HepG2 (cell line): ENCODE results near the gene DCAKD. TPM values are rescaled to one million over a fixed set of nuclear protein-coding genes. Genes with fewer than 3 reads are reported as not detected.

Source experiments
- ATRX ChIP-seq: sonication (generic); formaldehyde crosslinking; IDR thresholded peaks from 2 replicates; pipeline ENCODE4 v1.4.0; 2020; ENCODE audit warnings: missing genetic modification reagents, borderline replicate concordance
- ELF3 ChIP-seq: IDR thresholded peaks from 2 replicates; pipeline ENCODE4 v1.6.1; 2016; ENCODE audit warnings: missing genetic modification reagents, missing compliant biosample characterization
- EP300 ChIP-seq, 3 experiments: sonication (generic) in 1 of 3; formaldehyde crosslinking in 1 of 3; IDR thresholded peaks; 2 replicates each; pipeline versions ENCODE4 v1.5.1 to v1.6.1; 2011 to 2020; ENCODE audit warnings: low read depth in 2 of 3, low read length in 2 of 3, borderline replicate concordance in 1 of 3, improper control_type of control experiment in 1 of 3, mild to moderate bottlenecking in 1 of 3, missing genetic modification reagents in 1 of 3, moderate library complexity in 1 of 3
- HMG20A ChIP-seq: IDR thresholded peaks from 2 replicates; pipeline ENCODE4 v1.6.1; 2016; ENCODE audit warnings: borderline replicate concordance
- KDM3A ChIP-seq: IDR thresholded peaks from 2 replicates; pipeline ENCODE4 v1.6.1; 2018; ENCODE audit warnings: low read depth, missing compliant biosample characterization
- NCOA1 ChIP-seq: sonication (generic); formaldehyde crosslinking; IDR thresholded peaks from 2 replicates; pipeline ENCODE4 v1.9.0; 2021; ENCODE audit warnings: missing genetic modification reagents
- NFE2 ChIP-seq: sonication (generic); formaldehyde crosslinking; IDR thresholded peaks from 2 replicates; pipeline ENCODE4 v1.4.0; 2020; ENCODE audit warnings: missing genetic modification reagents
- NFYC ChIP-seq: IDR thresholded peaks from 2 replicates; pipeline ENCODE4 v1.6.1; 2016; ENCODE audit warnings: missing genetic modification reagents, missing compliant biosample characterization
- PBX3 ChIP-seq: sonication (generic); formaldehyde crosslinking; IDR thresholded peaks from 2 replicates; pipeline ENCODE4 v1.8.1; 2023; ENCODE audit warnings: missing genetic modification reagents, inconsistent platforms, borderline replicate concordance
- RBFOX2 ChIP-seq: fragments of 200-400 bp; formaldehyde crosslinking; IDR thresholded peaks from 2 replicates; pipeline ENCODE4 v1.6.1; 2017; ENCODE audit warnings: low read depth, mild to moderate bottlenecking, low read length
- ZMAT5 ChIP-seq: sonication (generic); formaldehyde crosslinking; IDR thresholded peaks from 2 replicates; pipeline ENCODE4 v1.5.0; 2020; ENCODE audit warnings: mild to moderate bottlenecking, low read depth, missing genetic modification reagents, borderline replicate concordance
- ZNF12 ChIP-seq: sonication (generic); formaldehyde crosslinking; IDR thresholded peaks from 2 replicates; pipeline ENCODE4 v1.5.0; 2020; ENCODE audit warnings: missing genetic modification reagents
- ZNF292 ChIP-seq: sonication (generic); formaldehyde crosslinking; IDR thresholded peaks from 2 replicates; pipeline ENCODE4 v1.8.1; 2022; ENCODE audit warnings: mild to moderate bottlenecking, low read depth, missing genetic modification reagents, borderline replicate concordance
- ZNF510 ChIP-seq: sonication (generic); formaldehyde crosslinking; IDR thresholded peaks from 2 replicates; pipeline ENCODE4 v1.4.0; 2020; ENCODE audit warnings: low read depth, mild to moderate bottlenecking, missing genetic modification reagents
- polyA plus RNA-seq, 8 experiments: library from polyadenylated mRNA; depleted of rRNA in 3 of 8; stranded (reverse) in 7 of 8; unstranded in 1 of 8; fragments of >200 nt; fragmentation: Illumina TruSeq in 4 of 8; extraction: Trizol in 4 of 8; gene quantifications; 2 replicates each; pipeline versions ENCODE4 v1.2.1 to v1.2.3, GENCODE V29; 2011 to 2016; ENCODE audit warnings: low read depth in 4 of 8, missing spikeins in 1 of 8, mixed read lengths in 1 of 8; ENCODE audit not compliant: insufficient read depth in 1 of 8
- total RNA-seq, 5 experiments: library from RNA; depleted of rRNA; stranded (reverse); fragments of >200 nt; fragmentation: Illumina TruSeq; extraction: Trizol; gene quantifications; 2 replicates each; pipeline ENCODE4 v1.2.3, GENCODE V29; 2016; ENCODE audit warnings: low read depth in 1 of 5
- TF ChIP-seq, protein P1 (sequence below): sonication (generic); formaldehyde crosslinking; IDR thresholded peaks from 2 replicates; pipeline ENCODE4 v1.4.0; 2020; ENCODE audit warnings: missing genetic modification reagents
- TF ChIP-seq, protein P2 (sequence below): sonication (generic); formaldehyde crosslinking; IDR thresholded peaks from 2 replicates; pipeline ENCODE4 v1.8.1; 2023; ENCODE audit warnings: mild to moderate bottlenecking, inconsistent platforms, moderate library complexity, missing genetic modification reagents, borderline replicate concordance
- TF ChIP-seq, protein P3 (sequence below): sonication (generic); formaldehyde crosslinking; IDR thresholded peaks from 2 replicates; pipeline ENCODE4 v1.4.0; 2020; ENCODE audit warnings: missing genetic modification reagents

DCAKD gene
- total and polyA plus RNA-seq, 2 of the 13 experiments (the other 11 are each of a cell fraction or from before 2014, with no cell fraction given) = 25.9 to 29.2 TPM

- TF ChIP-seq, protein P1, sequence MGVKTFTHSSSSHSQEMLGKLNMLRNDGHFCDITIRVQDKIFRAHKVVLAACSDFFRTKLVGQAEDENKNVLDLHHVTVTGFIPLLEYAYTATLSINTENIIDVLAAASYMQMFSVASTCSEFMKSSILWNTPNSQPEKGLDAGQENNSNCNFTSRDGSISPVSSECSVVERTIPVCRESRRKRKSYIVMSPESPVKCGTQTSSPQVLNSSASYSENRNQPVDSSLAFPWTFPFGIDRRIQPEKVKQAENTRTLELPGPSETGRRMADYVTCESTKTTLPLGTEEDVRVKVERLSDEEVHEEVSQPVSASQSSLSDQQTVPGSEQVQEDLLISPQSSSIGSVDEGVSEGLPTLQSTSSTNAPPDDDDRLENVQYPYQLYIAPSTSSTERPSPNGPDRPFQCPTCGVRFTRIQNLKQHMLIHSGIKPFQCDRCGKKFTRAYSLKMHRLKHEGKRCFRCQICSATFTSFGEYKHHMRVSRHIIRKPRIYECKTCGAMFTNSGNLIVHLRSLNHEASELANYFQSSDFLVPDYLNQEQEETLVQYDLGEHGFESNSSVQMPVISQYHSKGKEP (CRISPR knock-in tag) = no peak
- no peak for TF ChIP-seq PBX3 (CRISPR knock-in tag)
- no peak for TF ChIP-seq HMG20A
- peak; percentile 84 for TF ChIP-seq RBFOX2
- TF ChIP-seq NCOA1 (CRISPR knock-in tag) = peak; percentile 82; the same call in 1 of the 2 replicates
- no peak for TF ChIP-seq ATRX (CRISPR knock-in tag)
- TF ChIP-seq ELF3 = peak; percentile 63
- TF ChIP-seq, protein P2, sequence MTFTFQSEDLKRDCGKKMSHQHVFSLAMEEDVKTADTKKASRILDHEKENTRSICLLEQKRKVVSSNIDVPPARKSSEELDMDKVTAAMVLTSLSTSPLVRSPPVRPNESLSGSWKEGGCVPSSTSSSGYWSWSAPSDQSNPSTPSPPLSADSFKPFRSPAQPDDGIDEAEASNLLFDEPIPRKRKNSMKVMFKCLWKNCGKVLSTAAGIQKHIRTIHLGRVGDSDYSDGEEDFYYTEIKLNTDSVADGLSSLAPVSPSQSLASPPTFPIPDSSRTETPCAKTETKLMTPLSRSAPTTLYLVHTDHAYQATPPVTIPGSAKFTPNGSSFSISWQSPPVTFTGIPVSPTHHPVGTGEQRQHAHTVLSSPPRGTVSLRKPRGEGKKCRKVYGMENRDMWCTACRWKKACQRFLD (CRISPR knock-in tag) = no peak; the same call in 1 of the 2 replicates
- TF ChIP-seq EP300 (IDR thresholded peaks at IDR 0.05; ENCODE audit: low read depth in 2 of 2, low read length in 2 of 2) = no peak
- peak; percentile 22; the same call in 1 of the 2 replicates for TF ChIP-seq EP300 (CRISPR knock-in tag; IDR thresholded peaks at IDR 0.05; ENCODE audit: borderline replicate concordance)
- peak; percentile 84; the same call in 1 of the 2 replicates for TF ChIP-seq ZNF292 (CRISPR knock-in tag)
- TF ChIP-seq, protein P3, sequence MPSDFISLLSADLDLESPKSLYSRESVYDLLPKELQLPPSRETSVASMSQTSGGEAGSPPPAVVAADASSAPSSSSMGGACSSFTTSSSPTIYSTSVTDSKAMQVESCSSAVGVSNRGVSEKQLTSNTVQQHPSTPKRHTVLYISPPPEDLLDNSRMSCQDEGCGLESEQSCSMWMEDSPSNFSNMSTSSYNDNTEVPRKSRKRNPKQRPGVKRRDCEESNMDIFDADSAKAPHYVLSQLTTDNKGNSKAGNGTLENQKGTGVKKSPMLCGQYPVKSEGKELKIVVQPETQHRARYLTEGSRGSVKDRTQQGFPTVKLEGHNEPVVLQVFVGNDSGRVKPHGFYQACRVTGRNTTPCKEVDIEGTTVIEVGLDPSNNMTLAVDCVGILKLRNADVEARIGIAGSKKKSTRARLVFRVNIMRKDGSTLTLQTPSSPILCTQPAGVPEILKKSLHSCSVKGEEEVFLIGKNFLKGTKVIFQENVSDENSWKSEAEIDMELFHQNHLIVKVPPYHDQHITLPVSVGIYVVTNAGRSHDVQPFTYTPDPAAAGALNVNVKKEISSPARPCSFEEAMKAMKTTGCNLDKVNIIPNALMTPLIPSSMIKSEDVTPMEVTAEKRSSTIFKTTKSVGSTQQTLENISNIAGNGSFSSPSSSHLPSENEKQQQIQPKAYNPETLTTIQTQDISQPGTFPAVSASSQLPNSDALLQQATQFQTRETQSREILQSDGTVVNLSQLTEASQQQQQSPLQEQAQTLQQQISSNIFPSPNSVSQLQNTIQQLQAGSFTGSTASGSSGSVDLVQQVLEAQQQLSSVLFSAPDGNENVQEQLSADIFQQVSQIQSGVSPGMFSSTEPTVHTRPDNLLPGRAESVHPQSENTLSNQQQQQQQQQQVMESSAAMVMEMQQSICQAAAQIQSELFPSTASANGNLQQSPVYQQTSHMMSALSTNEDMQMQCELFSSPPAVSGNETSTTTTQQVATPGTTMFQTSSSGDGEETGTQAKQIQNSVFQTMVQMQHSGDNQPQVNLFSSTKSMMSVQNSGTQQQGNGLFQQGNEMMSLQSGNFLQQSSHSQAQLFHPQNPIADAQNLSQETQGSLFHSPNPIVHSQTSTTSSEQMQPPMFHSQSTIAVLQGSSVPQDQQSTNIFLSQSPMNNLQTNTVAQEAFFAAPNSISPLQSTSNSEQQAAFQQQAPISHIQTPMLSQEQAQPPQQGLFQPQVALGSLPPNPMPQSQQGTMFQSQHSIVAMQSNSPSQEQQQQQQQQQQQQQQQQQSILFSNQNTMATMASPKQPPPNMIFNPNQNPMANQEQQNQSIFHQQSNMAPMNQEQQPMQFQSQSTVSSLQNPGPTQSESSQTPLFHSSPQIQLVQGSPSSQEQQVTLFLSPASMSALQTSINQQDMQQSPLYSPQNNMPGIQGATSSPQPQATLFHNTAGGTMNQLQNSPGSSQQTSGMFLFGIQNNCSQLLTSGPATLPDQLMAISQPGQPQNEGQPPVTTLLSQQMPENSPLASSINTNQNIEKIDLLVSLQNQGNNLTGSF (CRISPR knock-in tag) = peak; percentile 66; the same call in 1 of the 2 replicates
- TF ChIP-seq KDM3A = peak; percentile 74
- TF ChIP-seq NFYC (CRISPR knock-in tag) = no peak
- no peak for TF ChIP-seq ZNF12 (CRISPR knock-in tag)
- TF ChIP-seq ZMAT5 (CRISPR knock-in tag) = no peak; the same call in 1 of the 2 replicates
- TF ChIP-seq ZNF510 = 0 out of 2 replicates have a peak, but pooled peaks have one; percentile 68
- no peak for TF ChIP-seq NFE2 (CRISPR knock-in tag)
Measured at GRCh38 chr17:45021607-45022287, 29.7 kb downstream of the DCAKD start (continued).
